ENCODE measurements around the gene SRRT.

SRRT gene

GRCh38 chr7:100859856-100860255, 15.0 kb upstream of the SRRT start:
- TF ChIP-seq CTCF (conservative IDR thresholded peaks at IDR 0.05): no peak

GRCh38 chr7:100860702-100861615, 13.9 kb upstream of the SRRT start:
- H3K27ac ChIP-seq: no peak overlapping the region
- TF ChIP-seq CTCF (conservative IDR thresholded peaks at IDR 0.05): no peak

More at GRCh38 chr7:100859856-100860255, 15.0 kb upstream of the SRRT start:
- no peak overlapping the region for H3K27ac ChIP-seq

GRCh38 chr7:100861616-100861985, 13.3 kb upstream of the SRRT start:
- no peak for TF ChIP-seq CTCF (conservative IDR thresholded peaks at IDR 0.05)
- no peak overlapping the region for H3K27ac ChIP-seq

- peak overlapping the region; percentile 2; the same call in 1 of the 2 replicates for H3K27ac ChIP-seq
- TF ChIP-seq CTCF (conservative IDR thresholded peaks at IDR 0.05): no peak
These were observed 11.4 kb upstream of the SRRT start for GRCh38 chr7:100863406-100863950.

- TF ChIP-seq CTCF (conservative IDR thresholded peaks at IDR 0.05): no peak
- no peak overlapping the region for H3K27ac ChIP-seq
These were observed 10.5 kb upstream of the SRRT start for GRCh38 chr7:100864263-100864845.

GRCh38 chr7:100865372-100865911, 9.5 kb upstream of the SRRT start:
- H3K27ac ChIP-seq: peak overlapping the region; percentile 77
- TF ChIP-seq CTCF (conservative IDR thresholded peaks at IDR 0.05): no peak

Measured in VCaP (cell line).